ENCODE measurements around the gene LEF1.

DNA sequence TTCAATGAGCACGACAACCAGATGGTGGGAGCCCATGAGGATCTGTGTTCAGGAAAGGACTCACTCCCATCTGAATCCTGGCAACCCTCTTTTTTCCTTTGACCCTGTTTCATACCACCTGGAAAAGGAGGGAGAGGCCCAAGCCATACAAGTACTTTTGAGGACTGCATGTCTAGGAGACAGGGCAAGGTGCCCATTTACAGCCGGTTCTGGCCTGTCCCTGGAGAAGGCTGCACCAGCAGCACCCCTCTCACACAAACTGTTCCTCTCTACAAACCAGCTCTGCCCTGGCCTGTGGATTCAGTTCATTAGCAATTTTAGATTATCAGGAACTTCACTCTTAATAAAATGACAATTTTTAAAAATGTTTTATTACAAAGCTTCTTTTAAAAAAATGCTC lies 121.5 kb downstream of the LEF1 start:
- TF ChIP-seq POLR2A (IDR thresholded peaks at IDR 0.05; ENCODE audit: low read depth) (no peak), POLR2AphosphoS5 (IDR thresholded peaks at IDR 0.05) (no peak), EP300 (IDR thresholded peaks at IDR 0.05) (no peak)
- TF ChIP-seq, protein P1, sequence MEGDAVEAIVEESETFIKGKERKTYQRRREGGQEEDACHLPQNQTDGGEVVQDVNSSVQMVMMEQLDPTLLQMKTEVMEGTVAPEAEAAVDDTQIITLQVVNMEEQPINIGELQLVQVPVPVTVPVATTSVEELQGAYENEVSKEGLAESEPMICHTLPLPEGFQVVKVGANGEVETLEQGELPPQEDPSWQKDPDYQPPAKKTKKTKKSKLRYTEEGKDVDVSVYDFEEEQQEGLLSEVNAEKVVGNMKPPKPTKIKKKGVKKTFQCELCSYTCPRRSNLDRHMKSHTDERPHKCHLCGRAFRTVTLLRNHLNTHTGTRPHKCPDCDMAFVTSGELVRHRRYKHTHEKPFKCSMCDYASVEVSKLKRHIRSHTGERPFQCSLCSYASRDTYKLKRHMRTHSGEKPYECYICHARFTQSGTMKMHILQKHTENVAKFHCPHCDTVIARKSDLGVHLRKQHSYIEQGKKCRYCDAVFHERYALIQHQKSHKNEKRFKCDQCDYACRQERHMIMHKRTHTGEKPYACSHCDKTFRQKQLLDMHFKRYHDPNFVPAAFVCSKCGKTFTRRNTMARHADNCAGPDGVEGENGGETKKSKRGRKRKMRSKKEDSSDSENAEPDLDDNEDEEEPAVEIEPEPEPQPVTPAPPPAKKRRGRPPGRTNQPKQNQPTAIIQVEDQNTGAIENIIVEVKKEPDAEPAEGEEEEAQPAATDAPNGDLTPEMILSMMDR (IDR thresholded peaks at IDR 0.05): no peak

Data from esophagus muscularis mucosa (tissue), 4 donors.